GM12873 (cell line): Measurements from ENCODE around the gene SLCO3A1.

Experiments used
- TF ChIP-seq, protein P1 (sequence below): IDR thresholded peaks from 2 replicates; pipeline ENCODE4 v1.5.1; 2012; ENCODE audit warnings: low read depth, mild to moderate bottlenecking, moderate library complexity, low read length, control low read depth; ENCODE audit not compliant: insufficient read depth; ENCODE audit errors: missing control alignments

The SLCO3A1 gene

DNA sequence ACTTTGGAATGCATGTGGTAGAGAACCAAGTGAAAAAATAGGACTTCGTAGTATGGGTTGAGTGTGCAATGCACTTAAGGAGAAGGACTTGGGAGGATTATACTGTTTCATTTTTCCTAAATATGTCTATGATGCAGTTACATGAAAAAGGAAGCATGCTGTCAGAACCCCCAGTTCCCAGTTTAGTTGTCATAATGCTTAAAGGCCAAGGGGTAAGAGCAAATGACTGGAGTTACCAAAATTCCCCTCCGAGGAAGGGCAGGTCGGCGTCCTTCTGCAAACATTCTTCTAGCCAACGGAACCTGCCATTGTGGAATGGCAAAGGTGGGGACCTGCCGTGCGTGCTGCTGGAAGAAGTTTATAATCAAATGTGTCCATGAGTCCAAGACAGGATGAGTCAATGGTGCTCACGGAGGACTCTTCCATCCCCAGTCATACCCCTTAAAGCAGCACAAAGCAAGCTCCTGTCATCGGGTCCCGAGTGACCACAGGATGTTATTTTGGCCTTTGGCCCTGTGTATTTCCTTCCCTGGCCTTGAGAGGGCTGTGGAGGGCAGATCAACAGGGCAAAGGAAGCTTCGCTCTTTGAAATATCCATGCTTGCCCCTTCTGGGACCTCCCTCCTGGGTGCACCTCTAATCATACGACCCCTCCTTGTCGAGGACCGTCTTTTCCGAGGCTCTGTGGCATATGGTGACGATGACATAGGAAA is 93.2 kb downstream of the SLCO3A1 start:
- TF ChIP-seq, protein P1, sequence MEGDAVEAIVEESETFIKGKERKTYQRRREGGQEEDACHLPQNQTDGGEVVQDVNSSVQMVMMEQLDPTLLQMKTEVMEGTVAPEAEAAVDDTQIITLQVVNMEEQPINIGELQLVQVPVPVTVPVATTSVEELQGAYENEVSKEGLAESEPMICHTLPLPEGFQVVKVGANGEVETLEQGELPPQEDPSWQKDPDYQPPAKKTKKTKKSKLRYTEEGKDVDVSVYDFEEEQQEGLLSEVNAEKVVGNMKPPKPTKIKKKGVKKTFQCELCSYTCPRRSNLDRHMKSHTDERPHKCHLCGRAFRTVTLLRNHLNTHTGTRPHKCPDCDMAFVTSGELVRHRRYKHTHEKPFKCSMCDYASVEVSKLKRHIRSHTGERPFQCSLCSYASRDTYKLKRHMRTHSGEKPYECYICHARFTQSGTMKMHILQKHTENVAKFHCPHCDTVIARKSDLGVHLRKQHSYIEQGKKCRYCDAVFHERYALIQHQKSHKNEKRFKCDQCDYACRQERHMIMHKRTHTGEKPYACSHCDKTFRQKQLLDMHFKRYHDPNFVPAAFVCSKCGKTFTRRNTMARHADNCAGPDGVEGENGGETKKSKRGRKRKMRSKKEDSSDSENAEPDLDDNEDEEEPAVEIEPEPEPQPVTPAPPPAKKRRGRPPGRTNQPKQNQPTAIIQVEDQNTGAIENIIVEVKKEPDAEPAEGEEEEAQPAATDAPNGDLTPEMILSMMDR, result no peak

DNA sequence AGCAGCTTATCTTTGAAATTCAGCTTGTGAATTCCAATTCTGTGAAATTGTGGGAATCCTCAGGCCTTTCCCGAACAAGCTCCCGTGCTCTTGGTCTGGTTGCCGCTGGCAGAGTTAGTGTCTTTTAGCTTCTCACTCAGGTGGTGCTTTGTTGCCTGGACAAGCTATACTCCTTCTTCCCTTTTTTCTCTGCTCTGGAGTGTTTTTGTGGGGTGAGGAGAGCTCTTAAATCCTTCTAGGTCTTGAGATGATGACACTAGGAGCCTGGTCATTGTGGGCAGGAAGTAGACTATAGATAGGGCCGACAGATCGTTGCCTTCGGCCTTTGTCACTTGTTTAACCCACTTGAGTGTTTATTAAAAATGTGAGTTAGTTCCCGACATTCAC is 93.8 kb downstream of the SLCO3A1 start:
- TF ChIP-seq, protein P1, result no peak

DNA sequence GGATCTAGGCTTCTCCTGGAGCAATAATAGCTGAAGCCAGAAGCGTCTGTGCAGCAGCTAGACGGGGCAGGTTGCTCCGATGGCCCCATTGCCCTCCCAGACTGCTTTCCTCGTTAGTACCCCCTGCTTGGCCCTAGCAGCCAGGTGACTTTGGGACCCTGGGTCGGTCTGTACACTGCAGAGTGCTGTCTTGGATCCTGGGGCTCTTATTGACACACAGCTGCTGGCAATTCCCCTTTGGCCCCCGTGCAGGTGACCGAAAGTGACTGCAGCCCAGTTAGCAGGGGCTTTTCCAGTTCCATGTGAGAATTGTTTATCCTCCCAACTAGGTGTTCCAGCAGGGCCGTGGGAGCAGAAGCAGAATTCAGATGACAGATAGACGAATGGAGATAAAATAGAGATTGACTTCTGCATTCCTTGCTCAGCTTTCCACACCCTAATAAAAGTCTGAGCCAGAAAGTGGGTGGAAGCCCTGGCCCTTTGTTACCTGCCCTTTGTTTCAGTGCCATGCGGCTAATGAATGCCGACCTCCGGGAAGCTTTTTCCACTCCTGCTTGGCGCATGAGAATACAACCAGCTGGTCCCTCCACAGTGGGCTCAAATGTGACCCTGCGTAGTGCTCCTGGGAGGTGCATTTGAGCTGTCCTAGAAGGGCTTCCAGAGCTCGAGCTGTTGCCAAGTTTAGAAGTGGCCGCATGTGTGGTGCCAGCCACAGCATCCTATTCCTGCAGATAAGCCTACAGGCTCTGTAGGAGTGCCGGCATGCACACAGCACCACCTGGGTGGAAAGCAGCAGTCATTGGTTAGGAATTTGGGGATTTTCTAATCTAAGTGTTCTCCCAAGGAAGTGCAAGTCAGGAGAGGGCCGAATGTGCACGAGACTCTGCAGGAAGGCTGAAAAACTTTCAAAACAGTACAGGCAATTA is 94.4 kb downstream of the SLCO3A1 start:
- TF ChIP-seq, protein P1, result no peak

DNA sequence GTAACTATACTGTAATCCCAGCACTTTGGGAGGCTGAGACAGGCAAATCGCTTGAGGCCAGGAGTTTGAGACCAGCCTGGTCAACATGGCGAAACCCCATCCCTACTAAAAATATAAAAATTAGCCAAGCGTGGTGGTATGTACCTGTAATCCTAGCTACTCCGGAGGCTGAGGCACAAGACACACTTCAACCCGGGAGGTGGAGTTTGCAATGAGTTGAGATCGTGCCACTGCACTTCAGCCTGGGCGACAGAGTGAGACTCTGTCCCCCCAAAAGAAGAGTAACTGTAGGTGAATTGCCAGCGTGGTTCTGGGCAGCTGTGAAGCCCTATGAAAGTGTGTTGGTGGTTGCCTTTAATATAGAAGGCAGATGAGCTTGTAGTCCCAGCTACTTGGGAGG is 95.9 kb downstream of the SLCO3A1 start:
- TF ChIP-seq, protein P1, result no peak

DNA sequence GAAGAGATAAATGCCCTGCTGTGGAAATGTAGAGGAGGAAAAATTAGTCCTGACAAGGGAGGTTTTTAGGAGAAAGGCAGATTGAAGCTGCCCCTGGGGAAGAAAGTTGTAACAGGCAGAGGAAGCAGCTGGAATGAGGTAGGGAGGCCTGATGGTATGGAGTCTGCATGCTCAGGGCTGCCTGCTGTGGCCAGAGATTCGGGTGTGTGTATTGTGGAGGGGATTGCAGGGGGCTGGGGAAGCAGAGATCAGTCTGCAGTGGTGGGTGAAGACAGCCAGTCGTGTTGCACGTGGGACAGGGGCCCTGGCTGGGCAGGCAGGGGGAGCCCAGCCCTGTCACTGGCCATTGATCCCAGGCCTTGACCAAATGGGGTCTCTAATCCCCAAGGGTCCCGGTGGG is 96.5 kb downstream of the SLCO3A1 start:
- TF ChIP-seq, protein P1, result no peak

DNA sequence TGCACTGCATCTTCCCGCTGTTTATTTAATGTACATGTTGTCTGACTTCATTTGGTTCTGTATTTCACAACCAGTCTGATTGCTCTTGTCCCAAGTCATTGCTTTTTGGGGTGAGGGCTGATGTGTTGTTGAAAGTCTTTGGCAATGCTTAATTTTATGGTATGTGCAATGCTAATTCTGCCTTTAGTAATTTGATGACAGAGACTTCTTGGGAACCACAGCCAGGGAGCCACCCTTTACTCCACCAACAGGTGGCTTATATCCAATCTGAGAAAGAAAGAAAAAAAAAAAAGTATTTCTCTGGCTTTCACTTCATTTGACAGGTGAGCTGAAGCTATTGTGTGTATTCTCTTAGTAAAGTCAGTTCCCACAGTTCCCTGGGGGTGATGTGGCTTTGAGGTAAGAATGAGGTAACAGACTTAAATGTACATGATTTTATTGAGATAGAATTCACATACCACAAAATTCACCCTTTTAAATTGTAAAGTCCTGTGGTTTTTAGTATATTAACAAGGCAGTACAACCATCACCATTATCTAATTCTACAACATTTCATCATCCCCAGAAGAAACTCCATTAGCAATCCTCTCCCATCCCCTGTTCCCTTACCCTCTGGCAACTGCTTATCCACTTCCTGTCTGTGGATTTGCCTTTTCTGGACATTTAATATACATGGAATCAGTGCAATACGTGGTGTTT is 97.3 kb downstream of the SLCO3A1 start:
- TF ChIP-seq, protein P1, result no peak

DNA sequence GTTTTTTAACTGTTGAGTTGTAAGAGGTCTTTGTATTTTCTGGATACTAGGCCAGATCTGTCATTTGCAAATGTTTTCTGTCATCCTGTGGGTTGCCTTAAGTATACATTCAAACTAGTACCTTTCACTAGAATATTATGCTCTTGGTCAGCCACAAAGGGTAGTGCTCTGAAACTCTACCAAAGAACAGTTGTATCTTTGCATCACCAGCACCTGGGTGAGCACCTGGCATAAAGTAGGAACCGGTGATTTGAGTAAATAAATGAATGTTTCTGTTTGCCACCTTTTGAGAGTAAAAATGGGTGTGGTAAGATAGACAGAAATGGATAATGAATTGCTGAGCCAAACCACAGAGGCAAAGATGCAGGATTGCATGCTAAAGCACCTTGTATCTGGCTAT is 98.7 kb downstream of the SLCO3A1 start:
- TF ChIP-seq, protein P1, result no peak
